Measurements from ENCODE around the gene GAS6.
"Not testable (repeated sequence)": the region's sequence is repeated elsewhere in the genome, so short reads cannot be mapped to it uniquely, and the experiment has no call there.

Gene GAS6

DNA sequence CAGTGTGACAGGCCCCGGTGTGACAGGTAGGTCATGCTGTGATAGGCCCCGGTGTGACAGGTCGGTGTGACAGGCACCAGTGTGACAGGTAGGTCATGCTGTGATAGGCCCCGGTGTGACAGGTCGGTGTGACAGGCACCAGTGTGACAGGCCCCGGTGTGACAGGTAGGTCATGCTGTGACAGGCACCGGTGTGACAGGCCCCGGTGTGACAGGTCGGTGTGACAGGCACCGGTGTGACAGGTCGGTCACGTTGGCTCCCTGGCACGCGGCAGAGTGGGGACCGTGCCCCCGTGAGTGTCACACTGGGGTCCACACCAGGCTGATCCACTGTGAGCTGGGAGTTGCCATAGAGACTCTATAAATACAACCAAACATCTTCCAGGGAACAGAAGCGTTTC is 29.9 kb downstream of the GAS6 start:
- not testable (repeated sequence) for H3K4me3 ChIP-seq (ENCODE audit: low read depth, low read length); H3K27me3 ChIP-seq (ENCODE audit: control insufficient read depth, insufficient read depth, low read length); H3K9me3 ChIP-seq (ENCODE audit: control insufficient read depth, insufficient read depth, low read length); H3K27ac ChIP-seq (ENCODE audit: low read depth, low read length); H3K4me1 ChIP-seq (ENCODE audit: control insufficient read depth, insufficient read depth, low read length); H3K9ac ChIP-seq (ENCODE audit: low read depth, low read length)
- H3K36me3 ChIP-seq (ENCODE audit: control insufficient read depth, insufficient read depth, low read length): peaks cover 18% of the 10 kb centered on the region

DNA sequence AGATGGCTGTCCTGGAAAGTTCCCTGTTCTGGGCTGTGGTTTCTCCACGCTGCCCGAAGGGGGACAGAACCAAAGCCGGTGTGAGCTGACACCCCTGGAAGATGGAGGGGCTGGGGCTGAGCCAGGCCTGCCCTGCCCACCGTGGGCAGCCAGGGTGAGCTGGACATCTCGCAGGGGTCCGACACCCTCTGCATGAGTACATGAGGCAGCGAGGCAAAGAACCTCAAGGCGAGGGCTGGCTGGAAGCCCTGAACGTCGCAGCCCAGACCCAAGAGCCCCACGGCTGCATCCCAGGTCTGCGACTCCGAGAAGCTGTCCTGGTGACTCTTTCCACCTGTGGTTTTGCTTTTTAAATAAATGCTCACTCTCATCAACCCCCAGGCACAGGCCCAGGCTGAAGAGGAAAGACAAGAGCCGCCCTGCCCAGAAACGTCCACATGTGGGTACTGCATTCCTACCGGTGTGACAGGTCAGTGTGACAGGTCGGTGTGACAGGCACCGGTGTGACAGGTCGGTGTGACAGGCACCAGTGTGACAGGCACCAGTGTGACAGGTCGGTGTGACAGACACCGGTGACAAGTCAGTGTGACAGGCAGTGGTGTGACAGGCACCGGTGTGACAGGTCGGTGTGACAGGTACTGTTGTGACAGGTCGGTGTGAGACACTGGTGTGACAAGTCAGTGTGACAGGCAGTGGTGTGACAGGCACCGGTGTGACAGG is 30.6 kb downstream of the GAS6 start:
- no peaks in the 10 kb centered on the region for H3K27me3 ChIP-seq (ENCODE audit: control insufficient read depth, insufficient read depth, low read length)
- H3K9me3 ChIP-seq (ENCODE audit: control insufficient read depth, insufficient read depth, low read length): no peaks in the 10 kb centered on the region
- H3K4me1 ChIP-seq (ENCODE audit: control insufficient read depth, insufficient read depth, low read length): peaks cover 5% of the 10 kb centered on the region; the same call in 1 of the 2 replicates
- no peak overlapping the region for H3K9ac ChIP-seq (ENCODE audit: low read depth, low read length)
- H3K36me3 ChIP-seq (ENCODE audit: control insufficient read depth, insufficient read depth, low read length): peaks cover 18% of the 10 kb centered on the region
- H3K27ac ChIP-seq (ENCODE audit: low read depth, low read length): no peak overlapping the region
- no peak overlapping the region for H3K4me3 ChIP-seq (ENCODE audit: low read depth, low read length)

DNA sequence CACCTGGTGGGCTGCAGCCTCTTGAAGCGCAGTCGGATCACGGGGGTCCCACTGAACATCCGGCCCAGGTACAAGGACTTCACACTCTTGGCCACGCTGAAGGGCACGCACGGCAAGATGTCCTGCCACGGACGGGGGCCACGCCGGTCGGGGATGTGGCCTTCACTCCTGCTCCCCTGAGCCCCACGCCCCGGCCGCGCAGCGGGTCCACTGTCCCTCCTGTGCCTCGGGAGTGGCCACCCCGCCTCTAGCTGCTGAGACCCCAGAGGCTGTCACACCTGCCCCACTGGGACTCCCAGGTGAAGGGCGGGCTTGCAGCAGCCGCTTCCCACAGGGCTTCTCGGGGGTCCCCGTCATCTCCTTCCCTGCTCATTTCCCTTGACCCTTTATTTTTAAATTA is 31.2 kb downstream of the GAS6 start:
- Histone ChIP-seq H3K9ac (ENCODE audit: low read depth, low read length) (no peak overlapping the region), H3K4me1 (ENCODE audit: control insufficient read depth, insufficient read depth, low read length) (no peaks in the 10 kb centered on the region), H3K27ac (ENCODE audit: low read depth, low read length) (no peak overlapping the region), H3K9me3 (ENCODE audit: control insufficient read depth, insufficient read depth, low read length) (no peaks in the 10 kb centered on the region), H3K4me3 (ENCODE audit: low read depth, low read length) (no peak overlapping the region), H3K36me3 (ENCODE audit: control insufficient read depth, insufficient read depth, low read length) (peaks cover 19% of the 10 kb centered on the region), H3K27me3 (ENCODE audit: control insufficient read depth, insufficient read depth, low read length) (no peaks in the 10 kb centered on the region)

DNA sequence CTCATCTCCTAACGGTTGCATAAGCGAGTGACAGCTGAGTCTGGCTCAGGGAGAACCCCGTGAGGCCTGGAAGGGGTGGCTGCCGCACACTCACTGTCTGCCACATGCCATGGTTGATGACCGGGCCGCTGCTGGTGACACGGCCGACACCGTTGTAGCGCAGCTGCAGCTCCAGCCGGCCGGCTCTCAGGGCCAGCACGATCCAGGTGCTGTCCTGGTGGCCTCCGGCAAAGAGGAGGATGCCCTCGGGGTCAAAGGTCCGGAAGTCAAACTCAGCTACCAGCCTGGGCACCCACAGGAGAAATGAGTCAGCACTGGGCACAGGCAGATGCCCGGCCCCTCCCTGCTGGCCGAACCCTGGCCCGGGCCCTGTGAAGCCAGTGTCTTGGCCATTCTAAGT is 31.7 kb downstream of the GAS6 start:
- no peak overlapping the region for H3K4me3 ChIP-seq (ENCODE audit: low read depth, low read length)
- H3K9me3 ChIP-seq (ENCODE audit: control insufficient read depth, insufficient read depth, low read length): no peaks in the 10 kb centered on the region
- H3K4me1 ChIP-seq (ENCODE audit: control insufficient read depth, insufficient read depth, low read length): no peaks in the 10 kb centered on the region
- no peaks in the 10 kb centered on the region for H3K27me3 ChIP-seq (ENCODE audit: control insufficient read depth, insufficient read depth, low read length)
- no peak overlapping the region for H3K9ac ChIP-seq (ENCODE audit: low read depth, low read length)
- peaks cover 22% of the 10 kb centered on the region for H3K36me3 ChIP-seq (ENCODE audit: control insufficient read depth, insufficient read depth, low read length)
- H3K27ac ChIP-seq (ENCODE audit: low read depth, low read length): no peak overlapping the region

DNA sequence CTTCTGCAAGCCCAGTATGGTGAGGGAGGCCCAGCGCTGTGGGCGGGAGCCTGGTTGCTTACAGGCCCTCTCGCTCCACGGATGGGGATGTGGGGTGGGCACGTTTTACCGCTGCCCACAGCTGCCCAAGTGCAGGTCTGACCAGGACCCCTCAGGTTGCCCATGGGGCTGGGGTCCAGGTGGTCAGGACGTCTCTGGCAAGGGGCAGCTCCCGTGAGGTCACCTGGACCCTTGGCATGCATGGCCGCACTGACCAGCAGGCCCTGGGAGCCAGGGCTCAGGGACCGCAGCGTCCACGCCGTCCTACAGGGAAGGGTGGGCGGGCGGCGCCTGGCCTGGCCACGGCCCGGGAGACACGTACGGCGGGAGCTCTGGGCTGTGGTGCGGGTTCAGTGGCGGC is 32.8 kb downstream of the GAS6 start:
- Histone ChIP-seq H3K4me3 (ENCODE audit: low read depth, low read length) (no peak overlapping the region), H3K27ac (ENCODE audit: low read depth, low read length) (no peak overlapping the region), H3K9ac (ENCODE audit: low read depth, low read length) (no peak overlapping the region), H3K9me3 (ENCODE audit: control insufficient read depth, insufficient read depth, low read length) (no peaks in the 10 kb centered on the region), H3K27me3 (ENCODE audit: control insufficient read depth, insufficient read depth, low read length) (no peaks in the 10 kb centered on the region), H3K36me3 (ENCODE audit: control insufficient read depth, insufficient read depth, low read length) (peaks cover 24% of the 10 kb centered on the region), H3K4me1 (ENCODE audit: control insufficient read depth, insufficient read depth, low read length) (no peaks in the 10 kb centered on the region)

DNA sequence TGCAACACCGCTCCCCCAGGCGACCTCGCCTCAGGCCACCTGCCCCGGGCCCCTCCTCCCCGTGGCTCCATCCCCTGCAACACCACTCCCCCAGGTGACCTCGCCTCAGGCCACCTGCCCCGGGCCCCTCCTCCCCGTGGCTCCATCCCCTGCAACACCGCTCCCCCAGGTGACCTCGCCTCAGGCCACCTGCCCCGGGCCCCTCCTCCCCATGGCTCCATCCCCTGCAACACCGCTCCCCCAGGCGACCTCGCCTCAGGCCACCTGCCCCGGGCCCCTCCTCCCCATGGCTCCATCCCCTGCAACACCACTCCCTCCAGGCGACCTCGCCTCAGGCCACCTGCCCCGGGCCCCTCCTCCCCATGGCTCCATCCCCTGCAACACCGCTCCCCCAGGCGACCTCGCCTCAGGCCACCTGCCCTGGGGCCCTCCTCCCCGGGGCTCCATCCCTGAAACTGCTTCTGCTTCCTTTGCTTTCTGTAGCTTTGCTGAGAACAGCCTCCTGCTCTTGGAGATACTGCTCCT is 33.4 kb downstream of the GAS6 start:
- H3K4me3 ChIP-seq (ENCODE audit: low read depth, low read length); H3K27ac ChIP-seq (ENCODE audit: low read depth, low read length); H3K9me3 ChIP-seq (ENCODE audit: control insufficient read depth, insufficient read depth, low read length); H3K9ac ChIP-seq (ENCODE audit: low read depth, low read length); H3K27me3 ChIP-seq (ENCODE audit: control insufficient read depth, insufficient read depth, low read length); H3K4me1 ChIP-seq (ENCODE audit: control insufficient read depth, insufficient read depth, low read length): not testable (repeated sequence)
- H3K36me3 ChIP-seq (ENCODE audit: control insufficient read depth, insufficient read depth, low read length): peaks cover 24% of the 10 kb centered on the region

DNA sequence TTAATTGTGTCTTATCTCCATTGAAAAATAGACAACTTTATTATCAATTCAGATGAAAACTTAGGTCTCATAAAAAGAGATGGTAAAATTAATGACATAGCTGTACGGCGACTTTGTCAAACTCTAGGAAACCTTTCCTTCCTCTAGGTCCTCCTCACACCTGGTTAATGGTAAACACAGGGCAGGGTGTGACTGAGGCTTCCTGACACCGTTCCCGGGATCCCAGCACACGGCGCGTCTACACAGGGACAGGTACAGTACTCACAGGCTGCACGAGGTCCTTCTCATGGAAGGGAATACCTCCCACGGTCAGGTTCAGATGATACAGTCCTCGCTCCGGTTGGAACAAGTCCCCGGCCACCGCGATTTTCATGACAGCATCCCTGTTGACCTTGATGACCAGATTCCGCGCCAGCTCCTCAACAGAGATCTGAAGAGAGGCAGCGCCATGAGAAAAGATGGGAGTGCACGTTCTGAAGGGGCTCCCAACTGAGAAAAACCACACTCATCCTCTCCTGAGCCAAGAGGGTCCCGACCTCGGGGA is 35.5 kb downstream of the GAS6 start:
- H3K9ac ChIP-seq (ENCODE audit: low read depth, low read length): no peak overlapping the region
- no peak overlapping the region for H3K27ac ChIP-seq (ENCODE audit: low read depth, low read length)
- H3K36me3 ChIP-seq (ENCODE audit: control insufficient read depth, insufficient read depth, low read length): peaks cover 11% of the 10 kb centered on the region
- no peaks in the 10 kb centered on the region for H3K9me3 ChIP-seq (ENCODE audit: control insufficient read depth, insufficient read depth, low read length)
- H3K4me3 ChIP-seq (ENCODE audit: low read depth, low read length): no peak overlapping the region
- H3K4me1 ChIP-seq (ENCODE audit: control insufficient read depth, insufficient read depth, low read length): no peaks in the 10 kb centered on the region
- H3K27me3 ChIP-seq (ENCODE audit: control insufficient read depth, insufficient read depth, low read length): no peaks in the 10 kb centered on the region

DNA sequence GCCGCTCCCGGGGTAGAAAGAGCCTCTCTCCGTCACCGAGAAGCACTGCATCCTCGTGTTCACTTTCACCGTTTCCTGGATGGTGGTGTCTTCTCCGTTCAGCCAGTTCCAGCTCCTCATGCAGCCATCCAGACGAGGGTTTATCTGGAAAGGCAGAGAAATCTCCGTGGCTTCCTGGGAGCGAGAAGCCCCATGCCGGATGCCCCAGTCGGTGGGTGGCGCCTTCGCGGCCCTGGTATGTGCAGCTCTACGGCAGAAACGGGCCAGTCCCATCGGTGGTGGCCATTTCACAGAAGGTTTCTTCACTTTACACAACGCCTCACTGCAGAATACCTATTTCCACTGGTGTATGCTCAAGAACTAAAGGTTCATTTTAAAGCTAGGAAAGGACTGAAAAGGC is 36.9 kb downstream of the GAS6 start:
- H3K4me3 ChIP-seq (ENCODE audit: low read depth, low read length): no peak overlapping the region
- H3K27ac ChIP-seq (ENCODE audit: low read depth, low read length): no peak overlapping the region
- no peaks in the 10 kb centered on the region for H3K9me3 ChIP-seq (ENCODE audit: control insufficient read depth, insufficient read depth, low read length)
- no peaks in the 10 kb centered on the region for H3K27me3 ChIP-seq (ENCODE audit: control insufficient read depth, insufficient read depth, low read length)
- peaks cover 16% of the 10 kb centered on the region; the same call in 1 of the 2 replicates for H3K36me3 ChIP-seq (ENCODE audit: control insufficient read depth, insufficient read depth, low read length)
- H3K9ac ChIP-seq (ENCODE audit: low read depth, low read length): no peak overlapping the region
- H3K4me1 ChIP-seq (ENCODE audit: control insufficient read depth, insufficient read depth, low read length): no peaks in the 10 kb centered on the region

GRCh38 chr13:113826446-113826845 is 37.4 kb downstream of the GAS6 start:
- not testable (repeated sequence) for H3K4me1 ChIP-seq (ENCODE audit: control insufficient read depth, insufficient read depth, low read length); H3K9me3 ChIP-seq (ENCODE audit: control insufficient read depth, insufficient read depth, low read length); H3K27ac ChIP-seq (ENCODE audit: low read depth, low read length); H3K9ac ChIP-seq (ENCODE audit: low read depth, low read length); H3K27me3 ChIP-seq (ENCODE audit: control insufficient read depth, insufficient read depth, low read length); H3K4me3 ChIP-seq (ENCODE audit: low read depth, low read length)
- peaks cover 16% of the 10 kb centered on the region; the same call in 1 of the 2 replicates for H3K36me3 ChIP-seq (ENCODE audit: control insufficient read depth, insufficient read depth, low read length)

- Histone ChIP-seq H3K27ac (ENCODE audit: low read depth, low read length) (no peak overlapping the region), H3K4me3 (ENCODE audit: low read depth, low read length) (no peak overlapping the region), H3K9me3 (ENCODE audit: control insufficient read depth, insufficient read depth, low read length) (no peaks in the 10 kb centered on the region), H3K4me1 (ENCODE audit: control insufficient read depth, insufficient read depth, low read length) (no peaks in the 10 kb centered on the region), H3K9ac (ENCODE audit: low read depth, low read length) (no peak overlapping the region), H3K27me3 (ENCODE audit: control insufficient read depth, insufficient read depth, low read length) (no peaks in the 10 kb centered on the region), H3K36me3 (ENCODE audit: control insufficient read depth, insufficient read depth, low read length) (peaks cover 16% of the 10 kb centered on the region; the same call in 1 of the 2 replicates)
Observed at GRCh38 chr13:113825841-113826240, 38.0 kb downstream of the GAS6 start.

DNA sequence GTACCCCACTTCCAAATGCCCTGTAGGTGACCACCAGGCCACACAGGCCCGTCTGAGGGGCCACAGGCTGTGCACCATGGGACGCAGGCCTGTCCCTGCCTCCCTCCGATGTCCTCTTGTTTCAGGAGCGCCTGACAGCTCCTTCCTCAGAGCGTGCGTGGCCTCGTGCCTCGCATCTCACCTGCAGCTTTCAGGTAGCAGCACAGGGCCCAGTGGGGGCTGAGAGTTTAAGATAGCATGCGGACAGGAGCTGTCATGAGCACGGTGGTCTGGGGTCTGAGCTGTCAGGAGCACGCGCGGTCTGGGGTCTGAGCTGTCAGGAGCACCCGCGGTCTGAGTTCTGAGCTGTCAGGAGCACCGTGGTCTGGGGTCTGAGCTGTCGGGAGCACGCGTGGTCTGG is 40.1 kb downstream of the GAS6 start:
- H3K36me3 ChIP-seq (ENCODE audit: control insufficient read depth, insufficient read depth, low read length): peaks cover 16% of the 10 kb centered on the region; the same call in 1 of the 2 replicates
- H3K9ac ChIP-seq (ENCODE audit: low read depth, low read length): no peak overlapping the region
- no peaks in the 10 kb centered on the region for H3K9me3 ChIP-seq (ENCODE audit: control insufficient read depth, insufficient read depth, low read length)
- H3K4me3 ChIP-seq (ENCODE audit: low read depth, low read length): no peak overlapping the region
- no peaks in the 10 kb centered on the region for H3K27me3 ChIP-seq (ENCODE audit: control insufficient read depth, insufficient read depth, low read length)
- H3K4me1 ChIP-seq (ENCODE audit: control insufficient read depth, insufficient read depth, low read length): no peaks in the 10 kb centered on the region
- H3K27ac ChIP-seq (ENCODE audit: low read depth, low read length): no peak overlapping the region

All from HUES48 (cell line).